Prostate gland (tissue), 2 donors: Measurements from ENCODE around the gene SLC22A4. TPM values are rescaled to one million over a fixed set of nuclear protein-coding genes. Genes with fewer than 3 reads are reported as not detected.

Source experiments
- DNase-seq: peaks from one replicate; pipeline ENCODE4 v3.0.0-alpha.2; 2019; ENCODE audit warnings: low spot score
- H3K27ac ChIP-seq, 2 donors: fragments of 200-600 bp; sonication (generic); 2 replicates each; pipeline ENCODE4 v1.5.1; 2017 to 2019
- H3K27me3 ChIP-seq: fragments of 200-600 bp; sonication (generic); replicated peaks from 2 replicates; pipeline ENCODE4 v1.5.1; 2019; ENCODE audit not compliant: insufficient read depth
- H3K36me3 ChIP-seq, 2 donors: fragments of 200-600 bp; sonication (generic); 1 replicate in 1 of 2; 2 replicates in 1 of 2; pipeline versions ENCODE4 v1.5.1 to v1.8.1; 2017 to 2019
- H3K4me1 ChIP-seq: fragments of 200-600 bp; sonication (generic); replicated peaks from 2 replicates; pipeline ENCODE4 v1.5.1; 2019
- H3K4me3 ChIP-seq, 2 donors: fragments of 200-600 bp; sonication (generic); 2 replicates each; pipeline ENCODE4 v1.5.1; 2017 to 2019
- H3K9me3 ChIP-seq: fragments of 200-600 bp; sonication (generic); 2 replicates; pipeline ENCODE4 v1.5.1; 2017
- POLR2A ChIP-seq: fragments of 450-650 bp; IDR thresholded peaks from one replicate; pipeline ENCODE4 v1.6.1; 2016; ENCODE audit warnings: antibody characterized with exemption, mild to moderate bottlenecking
- POLR2AphosphoS5 ChIP-seq: sonication (generic); formaldehyde crosslinking; IDR thresholded peaks from one replicate; pipeline ENCODE4 v1.6.1; 2017; ENCODE audit warnings: antibody characterized with exemption
- WGBS: methylation state at CpG from one replicate; pipeline ENCODE4 v1.1.5; 2018; 5-methylcytosine and 5-hydroxymethylcytosine counted together
- intact Hi-C: fragments of 100-400 bp; cut with DNase I; formaldehyde crosslinking; loops from one replicate; pipeline ENCODE4 v1.14.2; 2022
- total RNA-seq, 2 donors: library from RNA; depleted of rRNA; stranded (reverse); fragments of >200 nt; gene quantifications; one replicate each; pipeline ENCODE4 v1.1.0, GENCODE V29; 2016
- TF ChIP-seq, protein P1 (sequence below), 4 experiments: fragments of 200-600 bp in 2 of 4; fragments of 450-650 bp in 2 of 4; sonication (generic) in 2 of 4; IDR thresholded peaks; 1 replicate in 3 of 4; 2 replicates in 1 of 4; pipeline ENCODE4 v1.5.1; 2016 to 2019; ENCODE audit warnings: antibody characterized with exemption in 4 of 4, mild to moderate bottlenecking in 2 of 4, moderate library complexity in 2 of 4

The SLC22A4 gene
- total RNA-seq, 2 donors from 2014 or later = 5.5 to 8.2 TPM

GRCh38 chr5:132302413-132302812 lies 8.2 kb downstream of the SLC22A4 start:
- no peak for TF ChIP-seq POLR2AphosphoS5
- TF ChIP-seq, protein P1, sequence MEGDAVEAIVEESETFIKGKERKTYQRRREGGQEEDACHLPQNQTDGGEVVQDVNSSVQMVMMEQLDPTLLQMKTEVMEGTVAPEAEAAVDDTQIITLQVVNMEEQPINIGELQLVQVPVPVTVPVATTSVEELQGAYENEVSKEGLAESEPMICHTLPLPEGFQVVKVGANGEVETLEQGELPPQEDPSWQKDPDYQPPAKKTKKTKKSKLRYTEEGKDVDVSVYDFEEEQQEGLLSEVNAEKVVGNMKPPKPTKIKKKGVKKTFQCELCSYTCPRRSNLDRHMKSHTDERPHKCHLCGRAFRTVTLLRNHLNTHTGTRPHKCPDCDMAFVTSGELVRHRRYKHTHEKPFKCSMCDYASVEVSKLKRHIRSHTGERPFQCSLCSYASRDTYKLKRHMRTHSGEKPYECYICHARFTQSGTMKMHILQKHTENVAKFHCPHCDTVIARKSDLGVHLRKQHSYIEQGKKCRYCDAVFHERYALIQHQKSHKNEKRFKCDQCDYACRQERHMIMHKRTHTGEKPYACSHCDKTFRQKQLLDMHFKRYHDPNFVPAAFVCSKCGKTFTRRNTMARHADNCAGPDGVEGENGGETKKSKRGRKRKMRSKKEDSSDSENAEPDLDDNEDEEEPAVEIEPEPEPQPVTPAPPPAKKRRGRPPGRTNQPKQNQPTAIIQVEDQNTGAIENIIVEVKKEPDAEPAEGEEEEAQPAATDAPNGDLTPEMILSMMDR (IDR thresholded peaks at IDR 0.05) = no peak
- no peak for TF ChIP-seq POLR2A
- no peak overlapping the region for H3K4me3 ChIP-seq
- 56% methylated on average over 3 of the region's 3 CpGs for WGBS
- H3K4me1 ChIP-seq = peaks cover 20% of the 10 kb centered on the region
- no peaks in the 10 kb centered on the region for H3K9me3 ChIP-seq
- no peaks in the 10 kb centered on the region for H3K36me3 ChIP-seq
- H3K27ac ChIP-seq = peak overlapping the region; percentile 59 to 79
- no peaks in the 10 kb centered on the region for H3K27me3 ChIP-seq
- intact Hi-C loops = no loop called here
- no peak for DNase-seq

DNA sequence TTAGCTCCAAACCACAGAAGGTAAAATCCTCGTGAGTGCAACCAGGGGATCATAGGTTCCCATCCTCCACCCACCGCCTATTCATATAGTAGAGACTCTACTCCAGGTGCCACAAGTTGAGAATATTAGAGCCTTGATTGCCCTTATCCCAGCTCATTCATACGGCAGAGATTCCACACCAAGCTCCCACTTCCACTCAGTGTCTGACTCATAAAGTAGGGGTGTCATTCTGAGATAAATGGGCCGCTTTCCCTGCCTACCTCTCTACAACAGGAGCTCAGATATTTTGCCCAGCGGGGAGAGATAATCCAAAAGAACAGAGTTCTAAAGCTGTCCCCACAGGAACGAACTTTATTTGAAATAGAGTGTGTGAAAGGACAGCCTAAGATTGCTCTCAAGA lies 9.4 kb downstream of the SLC22A4 start:
- H3K27me3 ChIP-seq = no peaks in the 10 kb centered on the region
- DNase-seq = no peak
- peaks cover 20% of the 10 kb centered on the region for H3K4me1 ChIP-seq
- intact Hi-C loops = no loop called here
- TF ChIP-seq, protein P1 (IDR thresholded peaks at IDR 0.05) = no peak
- TF ChIP-seq POLR2A (no peak), POLR2AphosphoS5 (no peak)
- H3K9me3 ChIP-seq = no peaks in the 10 kb centered on the region
- peak overlapping the region; percentile 59 to 79 for H3K27ac ChIP-seq
- no peaks in the 10 kb centered on the region for H3K36me3 ChIP-seq
- 90% methylated on average over 6 of the region's 6 CpGs for WGBS
- H3K4me3 ChIP-seq = no peak overlapping the region

DNA sequence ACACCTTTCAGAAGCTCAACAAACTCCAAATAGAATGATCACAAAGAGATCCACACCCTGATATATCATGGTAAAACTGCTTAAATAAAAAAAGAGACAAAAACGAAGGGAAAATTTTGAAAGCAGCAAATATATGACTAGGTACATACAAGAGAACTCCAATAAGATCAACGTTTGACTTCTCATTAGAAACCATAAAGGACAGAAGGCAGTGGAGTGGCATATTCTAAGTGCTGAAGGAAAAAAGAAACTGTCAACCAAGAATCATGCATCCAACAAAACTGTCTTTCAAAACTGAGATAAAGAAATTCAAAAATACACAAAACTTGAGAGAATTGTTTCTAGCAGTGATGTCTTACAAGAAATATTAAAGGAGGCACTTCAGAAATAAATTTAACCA lies 11.2 kb downstream of the SLC22A4 start:
- no peak overlapping the region for H3K27ac ChIP-seq
- no peak overlapping the region for H3K4me3 ChIP-seq
- TF ChIP-seq, protein P1 (IDR thresholded peaks at IDR 0.05) = no peak
- TF ChIP-seq POLR2A (no peak), POLR2AphosphoS5 (no peak)
- DNase-seq = no peak
- intact Hi-C loops = no loop called here
- H3K36me3 ChIP-seq = no peaks in the 10 kb centered on the region
- H3K27me3 ChIP-seq = no peaks in the 10 kb centered on the region
- WGBS = 78% methylated on average over 2 of the region's 2 CpGs
- H3K4me1 ChIP-seq = peaks cover 20% of the 10 kb centered on the region
- H3K9me3 ChIP-seq = no peaks in the 10 kb centered on the region

DNA sequence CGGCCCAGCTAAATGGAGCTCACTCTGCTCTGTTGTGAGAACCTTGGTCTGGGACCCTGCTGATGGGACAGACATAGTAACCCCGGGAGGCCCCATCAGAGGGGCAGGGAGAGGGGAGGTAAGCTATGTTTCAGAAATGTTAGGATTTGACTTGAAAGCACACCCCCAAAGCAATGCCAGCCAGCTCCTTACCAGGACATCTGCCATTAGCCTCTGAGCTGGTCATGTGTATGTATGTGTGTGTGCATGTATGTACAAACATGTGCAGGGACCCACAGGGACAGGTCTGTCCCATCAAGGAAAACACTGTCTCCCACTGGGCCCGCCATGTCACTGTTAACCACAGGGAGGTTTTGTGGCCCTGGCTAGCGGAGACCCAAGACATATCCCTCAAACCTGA lies 14.5 kb downstream of the SLC22A4 start:
- H3K27ac ChIP-seq = no peak overlapping the region

DNA sequence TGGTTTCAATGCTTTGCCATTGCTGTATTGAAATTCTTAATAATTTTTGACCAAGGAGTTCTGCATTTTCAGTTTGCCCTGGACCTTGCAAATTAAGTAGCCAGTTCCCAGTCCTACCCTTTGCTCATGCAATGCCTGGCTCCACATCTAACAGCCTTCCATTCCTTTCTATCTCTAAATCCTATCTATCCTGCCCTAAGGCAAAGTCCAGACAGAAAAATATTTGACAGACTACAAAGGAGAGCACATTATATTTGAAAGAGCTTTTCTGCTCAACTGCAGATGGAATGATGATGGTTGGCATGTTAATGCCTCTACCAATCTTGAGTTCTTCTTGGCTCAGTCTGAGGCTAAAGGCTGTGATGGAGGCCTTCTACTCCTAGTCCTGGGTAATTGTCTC lies 15.5 kb downstream of the SLC22A4 start:
- TF ChIP-seq POLR2AphosphoS5 = no peak
- TF ChIP-seq, protein P1 (IDR thresholded peaks at IDR 0.05) = no peak
- no peak for TF ChIP-seq POLR2A
- Histone ChIP-seq H3K27me3 (no peaks in the 10 kb centered on the region), H3K4me3 (no peak overlapping the region), H3K27ac (no peak overlapping the region), H3K36me3 (no peaks in the 10 kb centered on the region), H3K4me1 (no peaks in the 10 kb centered on the region), H3K9me3 (no peaks in the 10 kb centered on the region)
- no peak for DNase-seq
- intact Hi-C loops = no loop called here

More for the DNA sequence above, 14.5 kb downstream of the SLC22A4 start:
- Histone ChIP-seq H3K4me3 (no peak overlapping the region), H3K4me1 (no peaks in the 10 kb centered on the region), H3K9me3 (no peaks in the 10 kb centered on the region), H3K36me3 (no peaks in the 10 kb centered on the region), H3K27me3 (no peaks in the 10 kb centered on the region)
- DNase-seq = no peak
- no peak for TF ChIP-seq POLR2AphosphoS5
- TF ChIP-seq, protein P1 (IDR thresholded peaks at IDR 0.05) = no peak
- TF ChIP-seq POLR2A = no peak
- WGBS = 94% methylated on average over 4 of the region's 4 CpGs
- intact Hi-C loops = no loop called here
